K562 (cell line): ENCODE measurements around the gene CACNA2D2. TPM values are rescaled to one million over a fixed set of nuclear protein-coding genes. Genes with fewer than 3 reads are reported as not detected.

Experiments used
- ATAC-seq: fragments of 200-7000 bp; cut with Tn5 transposase; 3 replicates; pipeline ENCODE4 v1.9.1; 2020; ENCODE audit warnings: moderate library complexity
- BruUV-seq: library from RNA; stranded (reverse); fragments of 400-500 nt; replicated peaks from 2 replicates; lab custom pipeline; 2021; lab: Mats Ljungman, UMichigan
- CTCF ChIA-PET: fragments of 300-600 bp; formaldehyde crosslinking; extraction: SDS; loops from one replicate; lab custom pipeline; 2021; ENCODE audit warnings: low intra/inter-chr PET ratio; lab: Yijun Ruan, JAX
- POLR2A ChIA-PET: fragments of 300-600, 350-650 bp; sonication (Branson Sonifier 250); formaldehyde crosslinking; extraction: SDS; loops from one replicate; lab custom pipeline; 2021; ENCODE audit warnings: antibody characterized with exemption, inconsistent platforms; lab: Yijun Ruan, JAX
- DNase-seq, 4 experiments: peaks; one replicate each; pipeline versions ENCODE4 v3.0.0 to v3.0.0-alpha.2; 2011 to 2018; ENCODE audit warnings: low spot score in 3 of 4, mixed read lengths in 3 of 4; ENCODE audit errors: extremely low read depth in 1 of 4
- FAIRE-seq: peaks from 2 replicates; lab custom pipeline; 2011; peaks lifted over from hg19 to GRCh38; lab: Jason Lieb, UNC
- H2AFZ ChIP-seq: 2 replicates; pipeline ENCODE4 v1.6.0; 2011; ENCODE audit warnings: low read depth, low read length, control low read depth, inconsistent platforms
- H3K27ac ChIP-seq: fragments of 200-600 bp; 3 replicates; pipeline ENCODE4 v1.8.0; 2011; ENCODE audit warnings: low read depth, mild to moderate bottlenecking, control low read depth, inconsistent platforms, low read length, moderate library complexity, mixed read lengths; ENCODE audit errors: extremely low read depth
- H3K27me3 ChIP-seq, 2 experiments: fragments of 300-600 bp in 1 of 2; 2 replicates in 1 of 2; 3 replicates in 1 of 2; pipeline versions ENCODE4 v1.6.0 to v1.8.0; 2011; ENCODE audit warnings: inconsistent platforms in 2 of 2, low read length in 2 of 2, mild to moderate bottlenecking in 1 of 2, mixed read lengths in 1 of 2, moderate library complexity in 1 of 2; ENCODE audit not compliant: control insufficient read depth in 2 of 2, insufficient read depth in 2 of 2
- H3K36me3 ChIP-seq: fragments of 300-600 bp; 3 replicates; pipeline ENCODE4 v1.8.0; 2011; ENCODE audit warnings: mild to moderate bottlenecking, low read length, inconsistent platforms; ENCODE audit not compliant: control insufficient read depth, insufficient read depth
- H3K4me1 ChIP-seq, 2 experiments: fragments of 200-600 bp in 1 of 2; replicated peaks in 1 of 2; 2 replicates in 1 of 2; 3 replicates in 1 of 2; pipeline versions ENCODE4 v1.5.1 to v1.8.0; 2011; ENCODE audit warnings: inconsistent platforms in 2 of 2, low read length in 2 of 2, mild to moderate bottlenecking in 1 of 2, mixed read lengths in 1 of 2, moderate library complexity in 1 of 2; ENCODE audit not compliant: control insufficient read depth in 2 of 2, insufficient read depth in 2 of 2
- H3K4me2 ChIP-seq: 2 replicates; pipeline ENCODE4 v1.6.1; 2011; ENCODE audit warnings: low read length, control low read depth, inconsistent platforms, mixed read lengths; ENCODE audit not compliant: insufficient read depth
- H3K4me3 ChIP-seq: fragments of 200-600 bp; sonication (generic), shearing (Covaris generic); 2 replicates; pipeline ENCODE4 v1.5.1; 2016; ENCODE audit warnings: control low read depth, inconsistent platforms
- H3K79me2 ChIP-seq: fragments of 200-600 bp; 3 replicates; pipeline ENCODE4 v1.8.0; 2011; ENCODE audit warnings: low read length, inconsistent platforms; ENCODE audit not compliant: control insufficient read depth, insufficient read depth
- H3K9ac ChIP-seq, 2 experiments: 2 replicates each; pipeline versions ENCODE4 v1.6.0 to v1.6.1; 2011; ENCODE audit warnings: low read depth in 2 of 2, low read length in 2 of 2, control low read depth in 1 of 2, inconsistent platforms in 1 of 2, mild to moderate bottlenecking in 1 of 2, mixed read lengths in 1 of 2; ENCODE audit not compliant: insufficient read depth in 1 of 2
- H3K9me1 ChIP-seq: one replicate; pipeline ENCODE4 v1.6.0; 2011; ENCODE audit warnings: inconsistent platforms, mild to moderate bottlenecking, low read length, moderate library complexity; ENCODE audit not compliant: control insufficient read depth, insufficient read depth
- H3K9me3 ChIP-seq: replicated peaks from 2 replicates; pipeline ENCODE4 v1.5.1; 2011; ENCODE audit warnings: low read depth, low read length, inconsistent platforms; ENCODE audit not compliant: control insufficient read depth, insufficient read depth
- H4K20me1 ChIP-seq: replicated peaks from 2 replicates; pipeline ENCODE4 v1.6.1; 2011; ENCODE audit warnings: low read length, inconsistent platforms, mixed read lengths; ENCODE audit not compliant: control insufficient read depth, insufficient read depth
- FOSL1 ChIP-seq: fragments of 200-800 bp; sonication (Bioruptor generic); conservative IDR thresholded peaks from 2 replicates; pipeline ENCODE4 v1.6.1; 2016; ENCODE audit warnings: missing genetic modification characterization, missing compliant biosample characterization
- KAT2B ChIP-seq: IDR thresholded peaks from one replicate; pipeline ENCODE4 v1.6.1; 2012; ENCODE audit warnings: low read depth, mild to moderate bottlenecking, control low read depth, inconsistent platforms, low read length, moderate library complexity
- NFIC ChIP-seq: fragments of 450-650 bp; IDR thresholded peaks from 2 replicates; pipeline ENCODE4 v1.6.1; 2017; ENCODE audit warnings: mild to moderate bottlenecking, inconsistent platforms
- NKRF ChIP-seq: fragments of 450-650 bp; IDR thresholded peaks from 2 replicates; pipeline ENCODE4 v1.6.1; 2016; ENCODE audit warnings: borderline replicate concordance
- NR2F6 ChIP-seq: fragments of 450-650 bp; formaldehyde crosslinking; IDR thresholded peaks from 2 replicates; pipeline ENCODE4 v1.4.0; 2020; ENCODE audit warnings: mild to moderate bottlenecking
- POLR2B ChIP-seq: fragments of 450-650 bp; IDR thresholded peaks from 2 replicates; pipeline ENCODE4 v1.6.1; 2018; ENCODE audit warnings: low read depth; ENCODE audit not compliant: partially characterized antibody
- SRSF3 ChIP-seq: fragments of 200-400 bp; formaldehyde crosslinking; IDR thresholded peaks from 2 replicates; pipeline ENCODE4 v1.6.1; 2016; ENCODE audit warnings: mild to moderate bottlenecking, low read length, moderate library complexity; ENCODE audit not compliant: insufficient read depth
- ZNF134 ChIP-seq: fragments of 250-450 bp; sonication (Bioruptor Pico); conservative IDR thresholded peaks from 2 replicates; pipeline ENCODE4 v1.4.0; 2020
- ZNF175 ChIP-seq: fragments of 200-800 bp; sonication (Bioruptor generic); IDR thresholded peaks from 2 replicates; pipeline ENCODE4 v1.6.1; 2016; ENCODE audit warnings: low read depth, mild to moderate bottlenecking, missing genetic modification characterization, missing compliant biosample characterization
- ZNF324 ChIP-seq: fragments of 250-450 bp; sonication (Bioruptor Pico); IDR thresholded peaks from 2 replicates; pipeline ENCODE4 v1.4.0; 2020; ENCODE audit warnings: mild to moderate bottlenecking
- ZNF699 ChIP-seq: fragments of 250-450 bp; sonication (Bioruptor Pico); IDR thresholded peaks from 2 replicates; pipeline ENCODE4 v1.8.0; 2021; ENCODE audit warnings: mild to moderate bottlenecking, moderate library complexity; ENCODE audit not compliant: insufficient replicate concordance
- WGBS: fragments of 100-300 bp; shearing (Covaris generic); methylation state at CpG from one replicate; pipeline ENCODE4 v1.1.6; 2016; ENCODE audit warnings: low coverage, mixed read lengths; ENCODE audit not compliant: insufficient coverage; ENCODE audit errors: missing lambda C conversion rate; 5-methylcytosine and 5-hydroxymethylcytosine counted together
- in situ Hi-C: fragments of 300-500 bp; cut with MboI; formaldehyde crosslinking; loops from 4 replicates; pipeline ENCODE4 v1.15.0; 2018; ENCODE audit warnings: inconsistent platforms, mixed read lengths
- intact Hi-C: fragments of 100-400 bp; cut with micrococcal nuclease; formaldehyde crosslinking; loops from 2 replicates; pipeline ENCODE4 v1.14.2; 2022
- polyA plus RNA-seq, 8 experiments: library from polyadenylated mRNA; depleted of rRNA in 4 of 8; stranded (reverse) in 5 of 8; unstranded in 3 of 8; fragments of >200 nt; fragmentation: Nextera tagmentation in 2 of 8; fragmentation: Illumina TruSeq in 1 of 8; extraction: Ambion mirVana in 2 of 8; extraction: Trizol in 1 of 8; gene quantifications; 2 replicates each; pipeline versions ENCODE4 v1.2.1 to v1.2.3, GENCODE V29; 2011 to 2014; ENCODE audit warnings: inconsistent platforms in 1 of 8, missing spikeins in 1 of 8
- total RNA-seq, 7 experiments: library from RNA; depleted of rRNA in 6 of 7; stranded (reverse); fragments of >200 nt in 6 of 7; fragmentation: Illumina TruSeq in 2 of 7; extraction: Trizol in 2 of 7; gene quantifications; 2 replicates each; pipeline versions ENCODE4 v1.2.1 to v1.2.3, GENCODE V29; 2011 to 2021; ENCODE audit warnings: low replicate concordance in 1 of 7

CACNA2D2 gene
- total and polyA plus RNA-seq, 9 of the 15 experiments (the other 6 are each of a cell fraction or from before 2014, with no cell fraction given), result 0.11 to 0.58 (median 0.36) TPM; not detected in 2

GRCh38 chr3:50470658-50471057 lies 32.8 kb downstream of the CACNA2D2 start:
- no peaks in the 10 kb centered on the region for H3K36me3 ChIP-seq
- H2AFZ ChIP-seq, result no peak overlapping the region
- DNase-seq (no peak), FAIRE-seq (no peak), ATAC-seq (no peak)
- WGBS, result 0% methylated on average over 6 of the region's 12 CpGs
- no peaks in the 10 kb centered on the region; a peak in 1 of 5 replicates for H3K4me1 ChIP-seq
- H3K4me2 ChIP-seq, result no peak overlapping the region
- H3K27ac ChIP-seq, result no peak overlapping the region
- peaks cover 4 to 77% of the 10 kb centered on the region in 2 experiments; a peak in 3 of 5 replicates for H3K27me3 ChIP-seq
- ChIA-PET POLR2A (no interaction called here), CTCF (no interaction called here)
- no peak for TF ChIP-seq ZNF134 (CRISPR knock-in tag)
- H3K9me3 ChIP-seq, result no peaks in the 10 kb centered on the region
- intact Hi-C loops (no loop called here), in situ Hi-C loops (no loop called here)
- no peak overlapping the region for H3K9ac ChIP-seq
- H3K9me1 ChIP-seq, result no peaks in the 10 kb centered on the region
- H4K20me1 ChIP-seq, result no peaks in the 10 kb centered on the region
- no peaks in the 10 kb centered on the region for H3K79me2 ChIP-seq
- no TSS peak for BruUV-seq
- H3K4me3 ChIP-seq, result no peak overlapping the region

- Histone ChIP-seq H3K9ac (no peak overlapping the region), H2AFZ (no peak overlapping the region), H3K4me3 (no peak overlapping the region), H3K4me1 (no peaks in the 10 kb centered on the region), H3K27ac (no peak overlapping the region), H3K79me2 (no peaks in the 10 kb centered on the region), H3K4me2 (no peak overlapping the region), H3K36me3 (no peaks in the 10 kb centered on the region), H4K20me1 (no peaks in the 10 kb centered on the region; the same call in 1 of the 2 replicates), H3K9me3 (no peaks in the 10 kb centered on the region), H3K27me3 (peaks cover 3 to 64% of the 10 kb centered on the region in 2 experiments; a peak in 2 of 5 replicates), H3K9me1 (no peaks in the 10 kb centered on the region)
- no peak for ATAC-seq
- in situ Hi-C loops (no loop called here), intact Hi-C loops (no loop called here)
- BruUV-seq, result no TSS peak
- no peak for FAIRE-seq
- WGBS, result 0% methylated on average over 7 of the region's 10 CpGs
- TF ChIP-seq KAT2B (no peak), POLR2B (no peak), NKRF (no peak), NFIC (no peak), ZNF324 (CRISPR knock-in tag) (no peak), ZNF699 (CRISPR knock-in tag) (no peak), SRSF3 (no peak), FOSL1 (no peak), ZNF175 (CRISPR knock-in tag) (no peak), NR2F6 (no peak)
- CTCF ChIA-PET, result no interaction called here
- POLR2A ChIA-PET, result no interaction called here
- no peak for DNase-seq
Measured at GRCh38 chr3:50467919-50468318, 35.5 kb downstream of the CACNA2D2 start.
